Gastrocnemius medialis (tissue), 4 donors: ENCODE measurements around the gene EMCN.

ENCODE experiments used
- CTCF ChIP-seq, 5 experiments: fragments of 450-650 bp in 3 of 5; fragments of 200-600 bp in 2 of 5; sonication (generic) in 2 of 5; IDR thresholded peaks in 4 of 5; conservative IDR thresholded peaks in 1 of 5; 1 replicate in 4 of 5; 2 replicates in 1 of 5; pipeline ENCODE4 v1.5.1; 2016 to 2019; ENCODE audit warnings: antibody characterized with exemption in 5 of 5, mild to moderate bottlenecking in 3 of 5, moderate library complexity in 3 of 5
- POLR2A ChIP-seq, 2 donors: fragments of 450-650 bp; IDR thresholded peaks; one replicate each; pipeline ENCODE4 v1.6.1; 2017; ENCODE audit warnings: antibody characterized with exemption in 2 of 2, mild to moderate bottlenecking in 2 of 2, moderate library complexity in 2 of 2

GRCh38 chr4:100510551-100510950 is 7.3 kb downstream of the EMCN start:
- no peak for TF ChIP-seq CTCF (IDR thresholded peaks at IDR 0.05 in 4 of 5, conservative IDR thresholded peaks at IDR 0.05 in 1 of 5)
- no peak for TF ChIP-seq POLR2A (IDR thresholded peaks at IDR 0.05)
